HS-27A (cell line): ENCODE data around the gene PDE6A.

Experiments
- DNase-seq: peaks from one replicate; pipeline ENCODE4 v3.0.0-alpha.2; 2012; ENCODE audit warnings: low read depth, missing footprints

The PDE6A gene

DNA sequence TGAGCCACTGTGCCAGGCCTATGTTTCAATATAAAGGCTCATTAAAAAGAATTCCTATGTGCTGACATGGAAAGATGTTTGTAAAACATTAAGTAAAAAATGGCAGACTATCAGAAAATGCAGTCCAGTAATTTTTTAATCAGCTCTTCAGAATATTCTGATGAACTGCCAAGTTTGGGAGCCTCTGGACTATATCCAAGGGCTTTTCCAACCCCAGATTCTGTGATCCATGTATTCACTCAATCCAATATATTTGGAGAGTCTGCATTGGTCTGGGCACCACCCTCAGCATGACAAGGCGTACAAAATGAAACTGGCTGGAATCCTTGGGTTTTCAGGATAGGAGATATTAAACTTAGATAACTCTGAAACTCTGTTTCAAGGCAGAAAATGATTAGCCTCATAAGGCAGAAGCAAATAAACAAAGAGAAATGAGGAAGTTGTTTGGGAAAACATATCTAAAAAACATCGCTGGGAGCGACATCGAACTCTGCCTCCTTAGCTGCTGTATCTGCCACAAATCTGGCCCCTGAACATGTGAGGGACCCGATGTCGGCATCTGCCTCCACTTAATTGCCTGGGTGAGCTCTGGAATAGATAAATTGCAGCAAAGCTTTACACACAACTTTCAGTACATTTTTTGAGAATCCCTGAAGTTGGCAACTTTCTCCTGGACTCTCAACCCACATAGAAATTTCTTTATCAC lies 14.4 kb downstream of the PDE6A start:
- DNase-seq: no peak

DNA sequence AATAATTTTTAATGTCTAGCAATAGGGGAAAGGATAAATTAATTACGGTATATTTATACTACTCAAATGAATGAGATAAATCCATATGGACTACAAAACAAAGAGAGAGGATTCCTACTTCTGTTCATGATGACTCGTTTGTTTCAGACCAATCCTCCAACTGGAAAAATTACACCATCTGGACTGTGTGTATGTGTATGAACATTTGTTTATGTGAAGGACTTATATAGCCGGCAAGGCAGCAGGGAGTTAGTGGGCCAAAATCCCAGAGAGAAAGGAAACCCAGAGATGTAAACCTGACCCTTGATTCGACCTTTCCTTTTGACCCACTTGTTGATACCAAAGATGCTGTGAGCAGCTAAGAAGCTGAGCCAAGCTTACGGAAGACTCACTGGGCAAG lies 20.1 kb downstream of the PDE6A start:
- DNase-seq: no peak

DNA sequence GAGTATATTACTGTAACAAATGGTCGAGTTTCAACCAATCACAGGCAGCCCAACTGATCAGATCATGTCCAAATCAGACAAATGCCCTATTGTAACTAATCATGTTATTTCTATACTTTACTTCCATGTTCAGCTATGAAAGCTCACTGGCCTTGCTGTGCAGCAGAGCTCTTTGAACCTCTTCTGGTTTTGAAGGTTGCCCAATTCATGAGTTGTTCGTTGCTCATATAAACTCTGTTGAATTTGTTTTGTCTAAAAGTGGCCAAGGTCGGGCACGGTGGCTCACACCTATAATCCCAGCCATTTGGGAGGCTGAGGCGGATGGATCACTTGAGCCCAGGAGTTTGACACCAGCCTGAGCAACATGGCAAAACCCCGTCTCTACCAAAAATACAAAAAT lies 21.6 kb downstream of the PDE6A start:
- DNase-seq: no peak

- DNase-seq: no peak
These were observed 23.0 kb downstream of the PDE6A start for GRCh38 chr5:149921597-149921996.

DNA sequence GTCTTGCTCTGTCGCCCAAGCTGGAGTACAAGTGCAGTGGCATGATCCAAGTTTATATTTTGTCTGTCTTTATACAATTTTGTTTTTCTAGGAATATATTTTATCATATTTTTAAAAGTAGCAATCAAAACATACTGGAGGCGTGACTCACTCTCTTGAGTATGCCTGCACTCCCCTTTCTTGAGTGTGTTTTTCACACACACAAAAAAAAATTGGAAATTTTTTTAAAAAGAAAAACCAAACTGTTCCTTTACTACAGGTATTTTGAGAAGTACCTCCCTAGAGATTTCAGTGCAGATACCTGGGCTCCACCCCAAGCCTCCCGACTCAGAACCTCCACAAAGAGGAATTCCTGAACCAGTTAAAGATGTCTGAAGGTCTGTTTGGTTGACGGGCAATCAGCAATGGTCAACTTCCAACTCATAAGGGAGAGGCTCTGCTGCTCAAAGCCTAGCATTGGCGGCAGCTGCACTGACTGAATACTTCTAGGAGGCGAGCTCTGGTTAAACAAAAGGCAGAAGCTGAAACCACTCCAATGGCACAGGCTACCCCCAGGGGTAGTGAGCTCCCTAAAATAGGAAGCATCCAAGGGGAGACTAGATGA lies 27.4 kb downstream of the PDE6A start:
- no peak for DNase-seq

DNA sequence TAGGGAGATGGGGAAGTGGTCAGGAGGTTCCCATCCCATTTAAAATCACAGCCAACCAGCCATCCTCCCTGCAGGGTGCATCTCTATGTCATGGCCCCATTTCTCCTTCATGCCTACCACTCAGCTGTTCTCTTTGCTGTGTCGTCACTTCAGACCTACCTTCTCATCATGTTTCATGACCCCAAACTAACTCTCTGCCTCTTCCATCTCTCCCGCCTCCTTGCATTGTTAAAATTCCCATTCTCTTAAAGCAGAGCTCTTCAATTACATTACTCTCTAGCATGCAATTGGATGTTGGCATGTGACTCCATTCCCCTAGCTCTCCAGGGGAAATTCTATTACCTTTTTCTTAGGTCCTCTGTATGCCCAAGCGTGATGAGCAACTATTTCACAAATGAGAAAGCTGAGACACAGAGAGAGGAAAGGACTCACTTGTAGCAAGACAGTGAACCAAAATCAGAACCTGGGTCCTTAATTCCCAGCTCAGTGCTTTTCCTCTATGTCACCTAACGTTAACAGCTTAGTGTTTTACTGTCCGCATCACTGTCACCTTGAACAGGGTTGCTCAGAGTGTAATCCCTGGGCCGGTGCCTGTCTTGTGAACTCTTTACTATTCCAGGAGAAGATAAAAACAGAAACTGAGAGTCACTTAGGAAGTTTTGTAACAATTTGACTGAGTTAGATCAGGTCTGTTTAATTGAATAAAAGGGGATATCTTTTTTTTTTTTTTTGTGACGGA lies 28.1 kb downstream of the PDE6A start:
- DNase-seq: no peak

DNA sequence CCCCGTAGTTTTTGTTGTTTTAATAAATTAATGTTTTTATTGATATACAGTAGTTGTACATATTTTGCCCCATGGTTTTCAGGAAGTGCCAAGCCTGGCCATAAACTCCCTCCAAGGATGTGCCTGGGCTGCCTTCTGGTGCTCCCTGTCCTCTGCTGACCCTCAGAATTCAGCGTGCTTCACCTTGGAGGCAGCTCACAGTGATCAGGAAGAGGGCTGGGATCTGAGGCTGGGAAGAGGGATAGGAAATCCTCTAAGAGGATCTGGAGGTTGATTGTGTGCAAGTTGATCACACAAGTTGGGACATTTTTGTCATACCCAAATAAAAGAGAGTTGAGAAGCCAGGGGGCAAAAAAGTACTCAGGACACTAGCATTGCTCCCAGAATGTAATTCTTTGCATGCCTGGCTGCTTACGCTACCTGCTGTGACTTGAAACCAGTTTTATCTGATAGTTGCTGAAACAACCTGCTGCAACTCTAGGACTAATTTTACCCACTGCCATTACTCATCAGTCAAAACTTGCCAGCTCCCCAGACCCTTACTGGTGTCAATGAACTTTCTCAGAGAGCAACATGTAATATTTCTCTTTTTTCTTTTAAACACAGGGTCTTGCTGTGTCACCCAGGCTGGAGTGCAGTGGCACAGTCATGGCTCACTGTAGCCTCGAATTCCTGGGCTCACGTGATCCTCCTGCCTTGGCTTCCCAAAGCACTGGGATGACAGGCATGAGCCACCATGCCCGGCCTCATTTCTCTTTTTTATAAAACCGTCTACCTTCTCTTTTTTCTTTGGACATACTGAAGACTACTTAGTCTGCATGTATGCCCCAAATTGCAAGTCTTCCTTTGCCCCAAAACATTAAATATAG lies 29.0 kb downstream of the PDE6A start:
- peak; percentile 52 for DNase-seq

GRCh38 chr5:149913436-149914419 lies 30.9 kb downstream of the PDE6A start:
- no peak for DNase-seq

DNA sequence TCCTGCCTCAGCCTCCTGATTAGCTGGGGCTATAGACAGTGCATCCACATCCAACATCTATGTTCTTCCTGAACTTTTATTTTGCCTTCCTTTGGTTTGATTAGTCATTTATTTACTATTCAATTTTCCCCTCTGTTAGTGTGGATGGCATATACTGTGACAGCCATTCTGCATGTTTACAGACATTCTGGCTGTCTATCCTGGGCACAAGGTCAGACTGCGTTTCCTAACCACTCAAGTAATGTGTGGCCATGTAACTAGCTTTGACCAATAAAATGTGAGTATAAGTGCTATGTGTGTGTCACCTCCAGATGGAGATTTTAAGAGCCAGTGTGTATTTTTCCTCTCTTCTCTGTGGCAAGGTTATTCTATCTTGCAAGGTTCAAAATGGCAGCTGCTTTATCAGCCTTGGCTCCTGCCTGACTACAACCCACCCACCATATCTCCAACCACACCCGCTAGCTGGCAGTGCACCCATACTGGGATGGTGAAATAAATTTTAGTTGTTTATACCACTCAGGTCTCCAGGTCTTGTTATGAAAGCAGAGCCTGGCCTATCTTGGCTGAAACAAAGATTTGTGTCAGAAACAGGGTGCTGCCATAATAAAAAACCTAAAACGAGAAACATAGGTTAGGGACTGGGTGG lies 32.2 kb downstream of the PDE6A start:
- no peak for DNase-seq

GRCh38 chr5:149911031-149911430 lies 33.6 kb downstream of the PDE6A start:
- DNase-seq: no peak

DNA sequence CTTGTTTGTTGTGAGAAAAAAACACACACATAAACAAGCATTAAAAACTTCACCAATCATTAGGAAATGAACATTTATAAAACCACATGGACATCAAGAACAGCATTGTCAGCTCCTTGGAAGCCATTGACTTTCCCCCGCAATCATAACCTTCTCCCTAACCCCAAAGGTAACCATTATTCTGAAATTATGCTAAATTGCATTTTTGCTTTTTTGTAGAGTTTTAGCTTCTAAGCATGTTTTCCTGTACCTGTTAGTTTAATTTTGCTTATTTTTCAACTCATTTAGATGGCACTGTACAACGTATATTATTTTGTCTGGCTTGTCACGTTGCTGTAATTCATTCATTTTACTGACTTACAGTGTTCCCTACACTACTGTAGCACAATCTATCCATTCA lies 36.8 kb downstream of the PDE6A start:
- no peak for DNase-seq

DNA sequence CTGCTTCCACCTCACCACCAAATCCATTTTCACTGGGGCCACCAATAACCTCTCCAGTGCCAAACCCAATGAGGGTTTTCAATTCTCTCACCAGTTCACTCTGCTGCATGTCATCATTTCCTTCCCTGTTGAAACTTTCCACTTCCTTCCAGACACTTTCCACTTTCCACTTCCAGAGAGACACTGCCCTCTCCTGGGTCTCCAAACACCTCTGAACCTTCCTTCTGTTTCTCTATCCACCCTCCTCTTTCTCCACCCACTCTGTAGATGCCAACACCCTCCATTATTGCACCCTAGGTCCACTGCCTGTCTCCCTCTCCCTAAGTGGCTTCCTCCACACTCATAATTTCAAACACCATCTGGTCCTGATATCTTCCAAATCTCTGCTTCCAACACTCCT lies 39.6 kb downstream of the PDE6A start:
- no peak for DNase-seq

DNA sequence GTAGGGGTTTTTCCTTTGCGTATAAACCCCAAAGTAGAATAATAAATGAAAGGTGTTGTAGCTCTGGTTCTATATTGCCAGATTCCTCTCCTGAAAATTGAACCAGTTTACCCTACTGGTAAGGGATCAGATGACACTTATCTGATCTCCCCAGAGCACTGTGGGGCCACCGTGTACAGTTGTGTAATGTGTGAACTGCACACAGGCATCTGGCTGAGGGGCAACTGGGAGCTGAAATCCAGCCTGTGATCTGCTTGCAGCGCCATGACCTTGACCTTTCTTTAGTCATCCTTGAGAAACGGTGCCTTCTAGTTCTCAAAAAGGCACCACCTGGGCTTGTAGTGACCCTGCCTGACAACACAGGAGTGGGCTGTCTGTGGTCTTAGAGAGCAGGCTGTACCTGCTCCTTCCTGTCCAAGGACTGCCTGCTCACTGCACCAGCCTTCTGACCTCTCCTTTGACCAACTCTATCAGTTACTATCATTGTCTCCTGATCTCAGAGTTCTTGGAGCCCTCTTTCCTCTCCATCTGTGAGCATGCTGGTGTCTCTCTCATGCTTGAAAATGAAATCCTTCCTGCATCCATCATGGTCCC lies 40.2 kb downstream of the PDE6A start:
- DNase-seq: no peak

GRCh38 chr5:149903404-149903803 lies 41.2 kb downstream of the PDE6A start:
- DNase-seq: no peak

DNA sequence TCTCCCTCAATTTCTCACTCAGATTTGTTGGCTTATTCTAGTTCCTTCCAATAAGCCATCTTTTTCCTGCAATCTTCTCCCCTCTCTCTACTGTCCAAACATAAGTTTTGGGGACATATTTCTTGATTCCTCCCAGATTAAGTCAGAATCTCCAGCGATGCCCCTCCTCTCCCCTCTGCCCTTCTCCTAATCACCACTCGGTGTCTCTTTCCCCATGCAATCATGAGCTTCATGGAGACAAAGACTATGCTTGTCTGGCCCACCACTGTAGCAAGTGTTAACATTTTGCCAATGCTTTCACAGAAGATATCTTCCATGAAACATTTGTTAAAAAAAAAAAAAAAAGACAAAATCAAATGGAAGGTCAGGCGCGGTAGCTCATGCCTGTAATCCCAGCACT lies 42.4 kb downstream of the PDE6A start:
- DNase-seq: no peak

- DNase-seq: no peak
These were observed 43.1 kb downstream of the PDE6A start for GRCh38 chr5:149901511-149901910.

DNA sequence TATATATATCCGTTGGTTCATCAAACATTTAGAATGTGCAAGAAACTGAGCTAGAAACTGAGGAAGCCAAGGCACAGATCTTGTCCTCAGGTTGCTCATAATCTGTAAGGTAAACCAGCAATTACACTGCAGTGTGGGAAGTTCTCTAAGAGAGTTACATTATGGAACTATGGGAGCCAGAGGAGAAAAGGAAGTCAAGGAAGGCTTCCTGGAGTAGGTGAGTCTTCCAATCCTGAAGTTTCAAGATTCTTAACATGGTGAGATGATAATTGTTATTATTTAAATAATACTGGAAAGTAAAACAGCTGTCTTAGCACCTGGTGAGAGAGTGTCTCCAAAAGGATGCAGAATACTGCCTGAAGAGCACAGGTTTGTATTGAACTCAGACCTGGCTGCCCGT lies 44.2 kb downstream of the PDE6A start:
- DNase-seq: no peak

GRCh38 chr5:149898811-149899210 lies 45.8 kb downstream of the PDE6A start:
- no peak for DNase-seq

DNA sequence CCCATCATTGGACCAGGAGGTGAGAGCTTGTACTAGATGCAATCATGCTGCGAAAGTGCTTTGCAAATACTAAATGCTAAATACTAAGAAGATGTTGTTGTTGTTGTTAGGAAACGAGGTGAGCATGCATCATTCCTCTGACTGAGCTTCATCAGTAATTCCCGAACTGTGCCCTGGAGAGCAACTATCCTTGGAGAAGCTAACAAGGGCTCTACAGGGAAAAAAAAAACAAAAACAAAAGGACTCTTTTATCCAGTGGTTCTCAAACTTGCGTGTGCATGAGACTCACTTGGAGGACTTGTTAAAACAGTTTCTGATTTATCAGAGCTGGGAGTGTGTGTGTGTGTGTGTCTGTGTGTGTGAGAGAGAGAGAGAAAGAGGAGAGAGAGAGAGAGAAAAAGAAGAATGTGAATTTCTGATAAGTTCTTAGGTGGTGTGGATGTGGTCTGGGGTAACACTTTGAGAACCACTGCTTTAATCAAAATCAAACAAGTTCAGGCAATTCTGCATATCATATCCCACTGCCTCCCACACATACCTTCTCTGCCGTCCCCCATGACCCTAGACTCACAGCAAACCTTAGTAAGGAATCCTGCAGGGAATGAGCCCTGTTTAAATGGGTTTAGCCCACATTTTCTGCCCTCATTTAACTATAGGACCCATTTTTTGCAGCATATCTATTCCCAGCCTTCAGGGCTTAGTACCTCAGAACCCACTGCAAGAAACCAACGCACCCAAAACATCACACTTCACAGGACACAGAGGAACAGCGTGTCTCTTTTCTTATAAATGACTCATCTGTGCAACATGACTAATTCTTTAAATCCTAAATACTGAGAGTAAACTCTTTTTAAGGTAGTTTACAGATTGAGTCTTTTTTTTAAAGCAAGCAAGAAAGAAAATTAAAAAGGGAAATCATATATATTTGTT lies 48.9 kb downstream of the PDE6A start:
- DNase-seq: no peak
